Endodermal cell (in vitro differentiated cells): ENCODE data around the gene ALOX5. TPM values are rescaled to one million over a fixed set of nuclear protein-coding genes. Genes with fewer than 3 reads are reported as not detected.

Source experiments
- DNase-seq: peaks from one replicate; pipeline ENCODE4 v3.0.0-alpha.2; 2017
- H3K27ac ChIP-seq: 2 replicates; pipeline ENCODE4 v1.5.1; 2013; ENCODE audit warnings: mild to moderate bottlenecking, low read depth, low read length, moderate library complexity
- H3K27me3 ChIP-seq: 2 replicates; pipeline ENCODE4 v1.6.1; 2013; ENCODE audit warnings: mild to moderate bottlenecking, low read length, moderate library complexity; ENCODE audit not compliant: insufficient read depth, control insufficient read depth, poor library complexity, severe bottlenecking
- H3K36me3 ChIP-seq: 2 replicates; pipeline ENCODE4 v1.7.0; 2013; ENCODE audit warnings: mild to moderate bottlenecking, low read length, moderate library complexity; ENCODE audit not compliant: control insufficient read depth, insufficient read depth
- H3K4me1 ChIP-seq: one replicate; pipeline ENCODE4 v1.7.0; 2013; ENCODE audit warnings: low read length; ENCODE audit not compliant: control insufficient read depth, insufficient read depth
- H3K4me3 ChIP-seq: 2 replicates; pipeline ENCODE4 v1.5.1; 2013; ENCODE audit warnings: mild to moderate bottlenecking, low read length, moderate library complexity
- H3K9ac ChIP-seq: 2 replicates; pipeline ENCODE4 v1.6.1; 2013; ENCODE audit warnings: mild to moderate bottlenecking, low read length, moderate library complexity; ENCODE audit not compliant: poor library complexity, severe bottlenecking; ENCODE audit errors: extremely low read depth
- H3K9me3 ChIP-seq: 2 replicates; pipeline ENCODE4 v1.6.1; 2013; ENCODE audit warnings: mild to moderate bottlenecking, low read length, moderate library complexity; ENCODE audit not compliant: control insufficient read depth
- H3K27ac Mint-ChIP-seq: 2 replicates; pipeline ENCODE4 v1.8.0; 2020; ENCODE audit warnings: mixed read lengths
- H3K27me3 Mint-ChIP-seq: 2 replicates; pipeline ENCODE4 v1.8.0; 2021; ENCODE audit warnings: mild to moderate bottlenecking, mixed read lengths; ENCODE audit not compliant: insufficient read depth
- H3K36me3 Mint-ChIP-seq: 2 replicates; pipeline ENCODE4 v1.8.0; 2020; ENCODE audit warnings: low read depth, mixed read lengths
- H3K4me1 Mint-ChIP-seq: 2 replicates; pipeline ENCODE4 v1.8.0; 2020; ENCODE audit warnings: mixed read lengths
- H3K4me3 Mint-ChIP-seq: 2 replicates; pipeline ENCODE4 v1.8.0; 2020; ENCODE audit warnings: mild to moderate bottlenecking, moderate library complexity, mixed read lengths
- H3K9me3 Mint-ChIP-seq: 2 replicates; pipeline ENCODE4 v1.8.0; 2020; ENCODE audit warnings: mild to moderate bottlenecking, mixed read lengths
- WGBS, 2 experiments: methylation state at CpG; one replicate each; pipeline versions ENCODE4 v1.1.5 to v1.1.7; 2013; ENCODE audit warnings: missing lambda C conversion rate in 2 of 2, mixed read lengths in 1 of 2; ENCODE audit not compliant: insufficient coverage in 1 of 2, insufficient read length in 1 of 2; 5-methylcytosine and 5-hydroxymethylcytosine counted together
- total RNA-seq, 2 donors: library from RNA; stranded (reverse); fragmentation: NEBNext Ultra II Directional in 1 of 2; extraction: Animal tissue kit (Norgen Biotek cat#: 25700) in 1 of 2; gene quantifications; 2 replicates in 1 of 2; 3 replicates in 1 of 2; pipeline ENCODE4 v1.2.1, GENCODE V29; 2021
- TF ChIP-seq, protein P1 (sequence below): fragments of 200-600 bp; sonication (generic); conservative IDR thresholded peaks from 2 replicates; pipeline ENCODE4 v1.5.0; 2021; ENCODE audit warnings: antibody characterized with exemption, mild to moderate bottlenecking

ALOX5 gene
- total RNA-seq, 2 donors from 2014 or later = 0.31 to 1.1 TPM

DNA sequence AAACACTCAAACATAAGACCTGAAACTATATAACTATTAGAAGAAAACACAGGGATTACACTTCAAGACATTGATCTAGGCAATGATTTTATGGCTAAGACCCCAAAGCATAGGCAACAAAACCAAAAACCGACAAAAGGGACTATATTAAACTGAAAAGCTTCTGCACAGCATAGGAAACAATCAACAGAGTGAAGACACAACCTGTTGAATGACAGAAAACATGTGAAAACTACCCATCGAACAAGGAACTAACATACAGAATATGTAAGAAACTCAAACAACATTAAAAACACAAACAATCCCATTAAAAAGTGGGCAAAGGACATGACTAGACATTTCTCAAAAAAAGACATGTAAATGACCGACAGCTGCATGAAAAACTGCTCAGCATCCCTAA lies 109.0 kb downstream of the ALOX5 start:
- Mint-ChIP-seq H3K4me1 (no peaks in the 10 kb centered on the region), H3K36me3 (peaks cover 57% of the 10 kb centered on the region), H3K27me3 (no peaks in the 10 kb centered on the region), H3K27ac (no peak overlapping the region), H3K9me3 (peaks cover 34% of the 10 kb centered on the region), H3K4me3 (no peak overlapping the region)
- Histone ChIP-seq H3K27me3 (no peaks in the 10 kb centered on the region), H3K4me3 (no peak overlapping the region), H3K9ac (no peak overlapping the region), H3K27ac (no peak overlapping the region), H3K4me1 (no peaks in the 10 kb centered on the region), H3K9me3 (peaks cover 7% of the 10 kb centered on the region), H3K36me3 (no peaks in the 10 kb centered on the region)
- TF ChIP-seq, protein P1, sequence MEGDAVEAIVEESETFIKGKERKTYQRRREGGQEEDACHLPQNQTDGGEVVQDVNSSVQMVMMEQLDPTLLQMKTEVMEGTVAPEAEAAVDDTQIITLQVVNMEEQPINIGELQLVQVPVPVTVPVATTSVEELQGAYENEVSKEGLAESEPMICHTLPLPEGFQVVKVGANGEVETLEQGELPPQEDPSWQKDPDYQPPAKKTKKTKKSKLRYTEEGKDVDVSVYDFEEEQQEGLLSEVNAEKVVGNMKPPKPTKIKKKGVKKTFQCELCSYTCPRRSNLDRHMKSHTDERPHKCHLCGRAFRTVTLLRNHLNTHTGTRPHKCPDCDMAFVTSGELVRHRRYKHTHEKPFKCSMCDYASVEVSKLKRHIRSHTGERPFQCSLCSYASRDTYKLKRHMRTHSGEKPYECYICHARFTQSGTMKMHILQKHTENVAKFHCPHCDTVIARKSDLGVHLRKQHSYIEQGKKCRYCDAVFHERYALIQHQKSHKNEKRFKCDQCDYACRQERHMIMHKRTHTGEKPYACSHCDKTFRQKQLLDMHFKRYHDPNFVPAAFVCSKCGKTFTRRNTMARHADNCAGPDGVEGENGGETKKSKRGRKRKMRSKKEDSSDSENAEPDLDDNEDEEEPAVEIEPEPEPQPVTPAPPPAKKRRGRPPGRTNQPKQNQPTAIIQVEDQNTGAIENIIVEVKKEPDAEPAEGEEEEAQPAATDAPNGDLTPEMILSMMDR = no peak
- 80 to 86% methylated on average over 1 to 3 of the region's 3 CpGs for WGBS, 2 experiments
- DNase-seq = no peak

DNA sequence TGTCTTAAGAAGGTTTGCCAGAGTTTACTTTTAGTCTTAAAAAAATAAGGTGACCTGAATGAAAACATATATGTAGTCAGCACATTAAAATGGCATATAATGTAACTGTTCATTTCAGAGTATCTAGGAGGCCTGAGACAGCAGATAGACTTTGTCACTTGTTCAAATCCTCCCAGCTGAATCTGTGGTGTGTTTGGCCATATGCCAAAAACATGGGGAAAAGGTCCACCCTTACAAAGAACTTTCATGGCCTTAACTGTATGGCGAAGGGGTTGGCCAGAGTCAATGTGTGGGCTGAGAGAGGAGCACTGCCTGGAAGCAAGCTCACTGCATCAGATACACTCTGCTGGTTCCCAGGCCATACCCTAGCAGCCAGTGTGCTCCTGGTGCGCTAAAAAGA lies 113.7 kb downstream of the ALOX5 start:
- TF ChIP-seq, protein P1 = no peak
- no peak overlapping the region for H3K4me3 ChIP-seq
- WGBS, 2 experiments = 97% methylated on average over 2 of the region's 2 CpGs; no CpG with 5 or more reads in 1 of the 2 experiments
- no peaks in the 10 kb centered on the region for H3K4me1 Mint-ChIP-seq
- H3K9me3 ChIP-seq = peaks cover 18% of the 10 kb centered on the region
- H3K27ac ChIP-seq = no peak overlapping the region
- no peaks in the 10 kb centered on the region for H3K27me3 Mint-ChIP-seq
- H3K27me3 ChIP-seq = no peaks in the 10 kb centered on the region
- H3K9me3 Mint-ChIP-seq = peaks cover 18% of the 10 kb centered on the region
- peaks cover 41% of the 10 kb centered on the region for H3K36me3 Mint-ChIP-seq
- H3K4me1 ChIP-seq = no peaks in the 10 kb centered on the region
- no peak overlapping the region for H3K4me3 Mint-ChIP-seq
- DNase-seq = no peak
- H3K36me3 ChIP-seq = no peaks in the 10 kb centered on the region
- H3K9ac ChIP-seq = no peak overlapping the region
- no peak overlapping the region for H3K27ac Mint-ChIP-seq

DNA sequence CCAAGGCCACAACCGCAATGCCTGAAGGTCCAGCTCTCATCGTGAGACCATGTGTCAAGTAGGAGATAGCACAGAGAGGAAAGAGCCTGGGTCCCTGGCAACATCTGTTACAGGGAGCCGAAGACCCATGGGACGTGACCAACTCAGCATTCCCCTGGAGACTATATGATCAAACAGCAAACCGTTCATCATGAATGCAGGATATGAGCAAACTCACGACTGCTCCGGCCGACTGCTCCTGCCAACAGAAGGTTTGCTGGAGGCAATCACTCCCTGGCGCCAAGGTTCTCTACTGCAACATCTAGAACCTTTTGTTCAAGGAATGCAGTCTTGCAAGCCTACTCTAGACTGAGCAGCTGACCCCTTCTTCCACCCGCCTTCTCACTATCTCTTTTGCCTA lies 114.3 kb downstream of the ALOX5 start:
- H3K9ac ChIP-seq = no peak overlapping the region
- no peaks in the 10 kb centered on the region for H3K36me3 ChIP-seq
- H3K27me3 Mint-ChIP-seq = no peaks in the 10 kb centered on the region
- 93 to 96% methylated on average over 7 to 10 of the region's 10 CpGs for WGBS, 2 experiments
- H3K27ac Mint-ChIP-seq = no peak overlapping the region
- H3K27me3 ChIP-seq = no peaks in the 10 kb centered on the region
- no peak overlapping the region for H3K4me3 ChIP-seq
- TF ChIP-seq, protein P1 = no peak
- peaks cover 1% of the 10 kb centered on the region for H3K4me1 Mint-ChIP-seq
- peaks cover 35% of the 10 kb centered on the region for H3K36me3 Mint-ChIP-seq
- H3K27ac ChIP-seq = no peak overlapping the region
- H3K4me3 Mint-ChIP-seq = no peak overlapping the region
- H3K4me1 ChIP-seq = no peaks in the 10 kb centered on the region
- H3K9me3 Mint-ChIP-seq = peaks cover 13% of the 10 kb centered on the region
- no peak for DNase-seq
- H3K9me3 ChIP-seq = peaks cover 18% of the 10 kb centered on the region
